ENCODE results near the gene RAPGEF2. TPM values are rescaled to one million over a fixed set of nuclear protein-coding genes. Genes with fewer than 3 reads are reported as not detected.
"Not testable (repeated sequence)": the region's sequence is repeated elsewhere in the genome, so short reads cannot be mapped to it uniquely, and the experiment has no call there.

RAPGEF2 gene
- total RNA-seq, 4 donors from 2014 or later = 14.1 to 30.5 (median 21.4) TPM

DNA sequence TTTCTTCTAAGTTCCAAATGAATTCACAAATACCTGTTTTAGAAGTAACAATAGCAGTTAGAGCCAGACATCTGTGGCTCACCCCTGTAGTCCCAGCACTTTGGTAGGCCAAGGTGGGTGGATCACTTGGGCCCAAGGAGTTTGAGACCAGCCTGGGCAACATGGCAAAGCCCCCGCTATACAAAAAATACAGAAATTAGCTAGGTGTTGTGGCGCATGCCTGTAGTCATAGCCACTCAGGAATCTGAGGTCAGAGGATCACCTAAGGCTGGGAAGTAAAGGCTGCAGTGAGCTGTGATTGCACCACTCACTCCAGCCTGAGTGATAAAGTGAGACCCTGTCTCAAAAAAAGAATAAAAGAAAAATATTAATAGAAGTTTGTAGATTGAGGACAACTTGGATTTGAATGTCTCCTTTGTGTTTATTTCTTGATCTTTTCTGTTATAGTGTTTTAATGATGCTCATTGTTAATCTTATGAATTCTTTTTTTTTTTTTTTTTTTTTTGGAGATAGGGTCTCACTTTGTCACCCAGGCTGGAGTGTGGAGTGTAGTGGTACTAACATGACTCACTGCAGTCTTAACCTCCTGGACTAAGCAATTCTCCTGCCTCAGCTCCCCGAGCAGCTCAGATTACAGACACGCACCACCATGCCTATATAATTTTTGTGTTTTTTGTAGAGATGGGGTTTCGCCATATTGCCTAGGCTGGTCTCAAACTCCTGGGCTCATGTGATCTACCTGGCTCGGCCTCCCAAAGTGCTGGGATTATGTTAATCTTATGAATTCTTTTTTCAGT, 30.7 kb upstream of the RAPGEF2 start:
- TF ChIP-seq, protein P1, sequence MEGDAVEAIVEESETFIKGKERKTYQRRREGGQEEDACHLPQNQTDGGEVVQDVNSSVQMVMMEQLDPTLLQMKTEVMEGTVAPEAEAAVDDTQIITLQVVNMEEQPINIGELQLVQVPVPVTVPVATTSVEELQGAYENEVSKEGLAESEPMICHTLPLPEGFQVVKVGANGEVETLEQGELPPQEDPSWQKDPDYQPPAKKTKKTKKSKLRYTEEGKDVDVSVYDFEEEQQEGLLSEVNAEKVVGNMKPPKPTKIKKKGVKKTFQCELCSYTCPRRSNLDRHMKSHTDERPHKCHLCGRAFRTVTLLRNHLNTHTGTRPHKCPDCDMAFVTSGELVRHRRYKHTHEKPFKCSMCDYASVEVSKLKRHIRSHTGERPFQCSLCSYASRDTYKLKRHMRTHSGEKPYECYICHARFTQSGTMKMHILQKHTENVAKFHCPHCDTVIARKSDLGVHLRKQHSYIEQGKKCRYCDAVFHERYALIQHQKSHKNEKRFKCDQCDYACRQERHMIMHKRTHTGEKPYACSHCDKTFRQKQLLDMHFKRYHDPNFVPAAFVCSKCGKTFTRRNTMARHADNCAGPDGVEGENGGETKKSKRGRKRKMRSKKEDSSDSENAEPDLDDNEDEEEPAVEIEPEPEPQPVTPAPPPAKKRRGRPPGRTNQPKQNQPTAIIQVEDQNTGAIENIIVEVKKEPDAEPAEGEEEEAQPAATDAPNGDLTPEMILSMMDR (IDR thresholded peaks at IDR 0.05) = no peak
- TF ChIP-seq POLR2A (IDR thresholded peaks at IDR 0.05) = no peak
- no peaks in the 10 kb centered on the region for H3K27me3 ChIP-seq
- intact Hi-C loops (cut with DNase I) = no loop called here
- no peak for DNase-seq
- no peak overlapping the region for H3K4me3 ChIP-seq
- no peaks in the 10 kb centered on the region for H3K36me3 ChIP-seq
- no peaks in the 10 kb centered on the region for H3K9me3 ChIP-seq
- 88 to 96% methylated on average over 6 of the region's 6 CpGs for WGBS, 2 donors
- peak overlapping the region in 3 of 4 donors; percentile 14 to 36 (median 30) for H3K27ac ChIP-seq
- peaks cover 0 to 14% (median 0%) of the 10 kb centered on the region in 3 donors for H3K4me1 ChIP-seq

DNA sequence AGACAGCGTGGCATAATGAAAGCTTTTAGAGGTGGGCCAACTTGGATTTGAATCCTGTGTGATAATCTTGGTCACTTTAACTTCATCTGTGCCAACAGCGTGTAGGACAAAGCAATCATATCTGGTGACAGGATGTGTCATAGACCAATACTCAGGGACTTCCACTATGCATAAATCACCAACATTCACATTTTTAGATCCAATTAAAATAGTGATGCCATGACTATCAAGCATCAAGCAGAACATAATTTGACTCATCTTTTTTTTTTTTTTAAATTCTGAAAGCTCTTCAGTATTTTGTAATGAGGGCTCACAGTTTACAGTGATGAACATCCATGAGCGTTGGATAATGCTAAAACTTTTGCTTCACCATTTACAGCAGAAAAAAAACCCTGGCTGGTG, 27.3 kb upstream of the RAPGEF2 start:
- H3K36me3 ChIP-seq = no peaks in the 10 kb centered on the region
- WGBS, 2 donors = 52 to 54% methylated on average over 3 of the region's 3 CpGs
- peaks cover 0 to 23% (median 4%) of the 10 kb centered on the region in 3 donors for H3K4me1 ChIP-seq
- no peaks in the 10 kb centered on the region for H3K27me3 ChIP-seq
- no peak overlapping the region for H3K27ac ChIP-seq
- H3K4me3 ChIP-seq = no peak overlapping the region
- TF ChIP-seq, protein P1 (IDR thresholded peaks at IDR 0.05) = no peak
- no peak for TF ChIP-seq POLR2A (IDR thresholded peaks at IDR 0.05)
- DNase-seq = no peak
- intact Hi-C loops (cut with DNase I) = no loop called here
- no peaks in the 10 kb centered on the region for H3K9me3 ChIP-seq

DNA sequence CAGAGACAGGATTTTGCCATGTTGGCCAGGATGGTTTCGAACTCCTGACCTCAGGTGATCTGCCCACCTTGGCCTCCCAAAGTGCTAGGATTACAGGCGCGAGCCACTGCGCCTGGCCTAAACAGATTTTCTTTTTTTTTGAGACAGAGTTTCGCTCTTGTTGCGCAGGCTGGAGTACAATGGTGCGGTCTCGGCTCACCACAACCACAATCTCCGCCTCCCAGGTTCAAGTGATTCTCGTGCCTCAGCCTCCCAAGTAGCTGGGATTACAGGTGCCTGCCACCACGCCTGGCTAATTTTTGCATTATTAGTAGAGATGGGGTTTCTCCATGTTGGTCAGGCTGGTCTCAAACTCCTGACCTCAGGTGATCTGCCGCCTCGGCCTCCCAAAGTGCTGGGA, 25.9 kb upstream of the RAPGEF2 start:
- H3K36me3 ChIP-seq; DNase-seq; H3K4me3 ChIP-seq; H3K27ac ChIP-seq; H3K4me1 ChIP-seq; intact Hi-C loops (cut with DNase I); H3K27me3 ChIP-seq; H3K9me3 ChIP-seq: not testable (repeated sequence)
- WGBS, 2 donors = 80 to 95% methylated on average over 9 to 11 of the region's 13 CpGs

DNA sequence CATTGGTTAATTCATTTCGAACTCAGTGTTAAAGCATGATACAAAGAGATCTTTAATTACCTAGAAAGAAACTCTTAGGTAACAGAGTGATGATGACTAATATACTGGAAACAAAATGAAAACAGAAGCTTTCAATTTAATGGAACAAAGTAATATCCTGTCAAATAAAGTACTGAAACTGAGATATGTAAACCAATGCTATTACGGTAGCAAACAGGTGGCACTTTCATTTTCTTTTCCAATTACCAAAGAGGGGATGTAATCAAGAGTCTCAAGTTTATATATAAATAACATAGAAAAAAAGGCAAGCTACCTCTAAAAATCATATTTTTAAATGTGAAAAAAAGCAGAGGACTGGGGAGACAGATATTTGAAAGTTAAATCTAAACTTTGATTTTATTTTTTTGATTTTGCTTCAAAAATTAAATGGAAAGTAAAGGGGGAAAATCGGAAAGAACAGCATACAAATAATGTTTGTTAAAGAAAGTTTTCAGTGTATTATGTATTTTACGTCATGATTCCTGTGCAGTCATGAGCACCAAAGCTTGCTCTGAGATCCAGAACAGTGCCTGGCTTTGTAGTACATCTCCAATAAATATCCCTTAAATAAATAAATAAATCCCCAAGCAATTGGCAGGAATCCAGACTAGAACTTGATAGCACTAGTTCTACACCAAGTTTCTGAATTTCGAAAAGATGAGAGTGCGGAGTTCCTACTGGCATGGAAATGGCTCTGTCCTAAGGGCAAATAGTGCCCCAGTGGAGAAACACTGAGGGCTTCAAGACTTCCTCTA, 25.0 kb upstream of the RAPGEF2 start:
- H3K27me3 ChIP-seq = no peaks in the 10 kb centered on the region
- no peak overlapping the region for H3K27ac ChIP-seq
- H3K4me1 ChIP-seq = peaks cover 0 to 9% (median 4%) of the 10 kb centered on the region in 3 donors
- 41 to 44% methylated on average over 6 of the region's 6 CpGs for WGBS, 2 donors
- no peaks in the 10 kb centered on the region for H3K36me3 ChIP-seq
- H3K4me3 ChIP-seq = peak overlapping the region in 1 of 4 donors; percentile 29
- no peaks in the 10 kb centered on the region for H3K9me3 ChIP-seq
- TF ChIP-seq, protein P1 (IDR thresholded peaks at IDR 0.05) = no peak
- no peak for TF ChIP-seq POLR2A (IDR thresholded peaks at IDR 0.05)
- no peak for DNase-seq
- intact Hi-C loops (cut with DNase I) = no loop called here

DNA sequence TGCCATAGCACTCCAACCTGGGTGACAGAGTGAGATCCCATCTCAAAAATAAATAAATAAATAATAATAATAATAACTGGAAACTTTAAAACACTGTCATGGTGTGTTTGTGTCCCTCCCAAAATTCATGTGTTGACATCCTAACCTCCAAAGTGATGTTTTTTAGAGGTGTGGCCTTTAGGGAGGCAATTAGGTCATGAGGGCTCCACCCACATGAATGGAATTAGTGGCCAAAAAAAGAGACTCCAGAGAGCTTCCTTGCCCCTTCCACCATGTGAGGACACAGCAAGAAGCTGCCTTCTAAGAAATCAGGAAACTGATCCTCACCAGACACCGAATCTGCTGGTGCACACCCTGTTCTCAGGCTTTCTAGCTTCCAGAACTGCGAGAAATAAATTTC, 23.8 kb upstream of the RAPGEF2 start:
- DNase-seq = no peak
- 81 to 100% methylated on average over 2 of the region's 2 CpGs for WGBS, 2 donors
- Histone ChIP-seq H3K4me1 (peaks cover 0 to 9% (median 4%) of the 10 kb centered on the region in 3 donors), H3K27me3 (no peaks in the 10 kb centered on the region), H3K4me3 (no peak overlapping the region), H3K9me3 (no peaks in the 10 kb centered on the region), H3K27ac (no peak overlapping the region), H3K36me3 (no peaks in the 10 kb centered on the region)
- intact Hi-C loops (cut with DNase I) = no loop called here
- TF ChIP-seq POLR2A (IDR thresholded peaks at IDR 0.05) = no peak

DNA sequence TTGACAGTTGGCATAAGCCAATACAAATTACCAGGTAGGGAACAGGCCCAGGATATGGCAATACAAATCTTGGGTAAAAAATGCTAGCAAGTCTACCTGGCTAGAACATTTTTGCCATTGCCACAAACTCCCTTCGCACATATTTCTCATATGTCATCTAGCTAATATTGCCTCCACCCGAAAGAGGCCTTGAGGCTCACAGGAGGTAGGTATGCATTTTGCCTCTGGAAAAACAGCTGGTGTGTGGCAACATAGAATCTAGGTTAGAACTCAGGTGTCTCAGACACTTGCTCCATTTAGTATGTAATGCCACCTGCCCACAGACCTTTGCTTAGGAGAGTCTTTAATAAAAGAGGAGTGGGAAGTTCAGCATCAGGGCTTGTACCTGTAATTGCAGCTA, 16.3 kb upstream of the RAPGEF2 start:
- Histone ChIP-seq H3K36me3 (no peaks in the 10 kb centered on the region), H3K27ac (no peak overlapping the region), H3K4me1 (no peaks in the 10 kb centered on the region), H3K27me3 (no peaks in the 10 kb centered on the region), H3K4me3 (no peak overlapping the region), H3K9me3 (no peaks in the 10 kb centered on the region)
- 89 to 100% methylated on average over 2 of the region's 2 CpGs for WGBS, 2 donors
- intact Hi-C loops (cut with DNase I) = no loop called here
- no peak for DNase-seq
- TF ChIP-seq POLR2A (IDR thresholded peaks at IDR 0.05) = no peak
- TF ChIP-seq, protein P1 (IDR thresholded peaks at IDR 0.05) = no peak
